OCI-LY7 (cell line): Measurements from ENCODE around the gene RIMBP2. TPM values are rescaled to one million over a fixed set of nuclear protein-coding genes. Genes with fewer than 3 reads are reported as not detected.

ENCODE experiments used
- BruUV-seq: library from RNA; stranded (reverse); fragments of 400-500 nt; replicated peaks from 2 replicates; lab custom pipeline; 2021; lab: Mats Ljungman, UMichigan
- CTCF ChIA-PET: fragments of 300-600 bp; sonication (Branson Sonifier 250); formaldehyde crosslinking; loops from one replicate; lab custom pipeline; 2022; ENCODE audit warnings: antibody characterized with exemption; ENCODE audit not compliant: unreplicated experiment; lab: Charles Lee
- POLR2A ChIA-PET: fragments of 300-600 bp; sonication (Branson Sonifier 250); formaldehyde crosslinking; loops from one replicate; lab custom pipeline; 2022; ENCODE audit warnings: antibody characterized with exemption; lab: Charles Lee
- DNase-seq: peaks from one replicate; pipeline ENCODE4 v3.0.0-alpha.2; 2015; ENCODE audit warnings: low spot score
- H2AFZ ChIP-seq: fragments of 200-600 bp; sonication (generic), shearing (Covaris generic); 2 replicates; pipeline ENCODE4 v1.6.1; 2014; ENCODE audit warnings: mild to moderate bottlenecking, antibody characterized with exemption, low read length, moderate library complexity
- H3K27ac ChIP-seq: fragments of 200-600 bp; sonication (generic); 2 replicates; pipeline ENCODE4 v1.5.1; 2014; ENCODE audit warnings: mixed run types, low read depth, mild to moderate bottlenecking, moderate library complexity, low read length, inconsistent platforms; ENCODE audit not compliant: poor library complexity, severe bottlenecking
- H3K36me3 ChIP-seq: fragments of 200-600 bp; sonication (generic); 2 replicates; pipeline ENCODE4 v1.6.1; 2014; ENCODE audit warnings: mild to moderate bottlenecking, antibody characterized with exemption, low read length, moderate library complexity, mixed read lengths; ENCODE audit not compliant: insufficient read depth
- H3K4me1 ChIP-seq: fragments of 200-600 bp; sonication (generic); 2 replicates; pipeline ENCODE4 v1.5.1; 2014; ENCODE audit warnings: mild to moderate bottlenecking, low read length; ENCODE audit not compliant: insufficient read depth, poor library complexity, severe bottlenecking
- H3K4me2 ChIP-seq: fragments of 200-600 bp; sonication (generic); 2 replicates; pipeline ENCODE4 v1.6.1; 2014; ENCODE audit warnings: mild to moderate bottlenecking, low read length
- H3K4me3 ChIP-seq: fragments of 200-600 bp; sonication (generic); 2 replicates; pipeline ENCODE4 v1.5.1; 2014; ENCODE audit warnings: mild to moderate bottlenecking, low read depth, low read length; ENCODE audit not compliant: poor library complexity, severe bottlenecking
- H3K79me2 ChIP-seq: fragments of 200-600 bp; sonication (generic); 2 replicates; pipeline ENCODE4 v1.6.1; 2016; ENCODE audit warnings: low read depth, mild to moderate bottlenecking, low read length, moderate library complexity, mixed read lengths; ENCODE audit not compliant: insufficient read depth
- H3K9me2 ChIP-seq: fragments of 200-600 bp; sonication (generic); 2 replicates; pipeline ENCODE4 v1.6.1; 2016; ENCODE audit warnings: mild to moderate bottlenecking, low read length, mixed read lengths; ENCODE audit not compliant: insufficient read depth
- H3K9me3 ChIP-seq: fragments of 200-600 bp; sonication (generic); 2 replicates; pipeline ENCODE4 v1.6.1; 2014; ENCODE audit warnings: mild to moderate bottlenecking, mixed run types, low read length, mixed read lengths
- H4K20me1 ChIP-seq: fragments of 200-600 bp; sonication (generic); 2 replicates; pipeline ENCODE4 v1.6.1; 2014; ENCODE audit warnings: mild to moderate bottlenecking, antibody characterized with exemption, low read length, moderate library complexity, mixed read lengths; ENCODE audit not compliant: insufficient read depth
- CTCF ChIP-seq: fragments of 200-600 bp; sonication (generic); conservative IDR thresholded peaks from 2 replicates; pipeline ENCODE4 v1.5.1; 2014; ENCODE audit warnings: mild to moderate bottlenecking, antibody characterized with exemption, low read length, moderate library complexity, mixed read lengths
- EZH2phosphoT487 ChIP-seq: fragments of 200-600 bp; sonication (generic); IDR thresholded peaks from 2 replicates; pipeline ENCODE4 v1.6.1; 2018; ENCODE audit warnings: low read depth, borderline replicate concordance, mild to moderate bottlenecking, mixed run types, antibody characterized with exemption, low read length, moderate library complexity, mixed read lengths
- intact Hi-C: fragments of 100-400 bp; cut with micrococcal nuclease; formaldehyde crosslinking; loops from one replicate; pipeline ENCODE4 v1.10.0; 2022; ENCODE audit not compliant: unreplicated experiment
- total RNA-seq, 2 experiments: library from RNA; depleted of rRNA in 1 of 2; stranded (reverse); fragments of >200 nt in 1 of 2; shearing (Covaris generic) in 1 of 2; gene quantifications; 2 replicates each; pipeline ENCODE4 v1.2.3, GENCODE V29; 2014 to 2022

Gene RIMBP2
- total RNA-seq, 2 experiments from 2014 or later, result not detected

- H3K36me3 ChIP-seq, result no peaks in the 10 kb centered on the region
- no peak overlapping the region for H3K4me2 ChIP-seq
- DNase-seq, result no peak
- H3K9me2 ChIP-seq, result no peaks in the 10 kb centered on the region
- no peaks in the 10 kb centered on the region for H3K4me1 ChIP-seq
- H2AFZ ChIP-seq, result no peak overlapping the region
- no peaks in the 10 kb centered on the region for H4K20me1 ChIP-seq
- no TSS peak for BruUV-seq
- no peaks in the 10 kb centered on the region for H3K9me3 ChIP-seq
- no peak overlapping the region for H3K4me3 ChIP-seq
- intact Hi-C loops, result no loop called here
- H3K79me2 ChIP-seq, result no peaks in the 10 kb centered on the region
- no peak overlapping the region for H3K27ac ChIP-seq
- ChIA-PET CTCF (no interaction called here), POLR2A (interaction anchor here (1.0 to 1.2 kb wide), 2 partner anchors 22 to 24 kb away, joined by 3 read pairs; no protein-coding TSS in a partner anchor)
- TF ChIP-seq EZH2phosphoT487 (no peak), CTCF (no peak)
Measured at GRCh38 chr12:130709151-130709970, 6.7 kb downstream of the RIMBP2 start.

- no peaks in the 10 kb centered on the region for H3K9me2 ChIP-seq
- no peak overlapping the region for H3K4me3 ChIP-seq
- DNase-seq, result no peak
- no peaks in the 10 kb centered on the region for H3K9me3 ChIP-seq
- ChIA-PET POLR2A (interaction anchor here (1.0 kb wide), 1 partner anchor 22 kb away, joined by 3 read pairs; no protein-coding TSS in a partner anchor), CTCF (no interaction called here)
- intact Hi-C loops, result no loop called here
- no peak overlapping the region for H3K27ac ChIP-seq
- H3K79me2 ChIP-seq, result no peaks in the 10 kb centered on the region
- H4K20me1 ChIP-seq, result no peaks in the 10 kb centered on the region
- H3K4me1 ChIP-seq, result no peaks in the 10 kb centered on the region
- no peaks in the 10 kb centered on the region for H3K36me3 ChIP-seq
- TF ChIP-seq CTCF (no peak), EZH2phosphoT487 (no peak)
- H3K4me2 ChIP-seq, result no peak overlapping the region
- H2AFZ ChIP-seq, result no peak overlapping the region
- BruUV-seq, result no TSS peak
Measured at GRCh38 chr12:130708648-130709047, 7.5 kb downstream of the RIMBP2 start.

GRCh38 chr12:130707571-130707891 is 8.6 kb downstream of the RIMBP2 start:
- POLR2A ChIA-PET, result no interaction called here
- no peaks in the 10 kb centered on the region for H3K4me1 ChIP-seq

More at GRCh38 chr12:130707571-130707891, 8.6 kb downstream of the RIMBP2 start:
- intact Hi-C loops, result no loop called here
- no peak for TF ChIP-seq CTCF
- TF ChIP-seq EZH2phosphoT487, result no peak
- no peak overlapping the region for H3K4me2 ChIP-seq
- H3K36me3 ChIP-seq, result no peaks in the 10 kb centered on the region
- H3K4me3 ChIP-seq, result no peak overlapping the region
- no peaks in the 10 kb centered on the region for H3K79me2 ChIP-seq
- no peaks in the 10 kb centered on the region for H3K9me2 ChIP-seq
- H3K9me3 ChIP-seq, result no peaks in the 10 kb centered on the region
- no peaks in the 10 kb centered on the region for H4K20me1 ChIP-seq
- no peak for DNase-seq
- H3K27ac ChIP-seq, result no peak overlapping the region
- no peak overlapping the region for H2AFZ ChIP-seq
- CTCF ChIA-PET, result no interaction called here
- no TSS peak for BruUV-seq
